Breast epithelium (tissue), 3 donors: ENCODE data around the gene HTR6.

Experiments used
- CTCF ChIP-seq, 3 donors: fragments of 450-650 bp; IDR thresholded peaks; one replicate each; pipeline ENCODE4 v1.5.1; 2016 to 2017; ENCODE audit warnings: antibody characterized with exemption in 3 of 3, mild to moderate bottlenecking in 3 of 3, moderate library complexity in 3 of 3
- POLR2A ChIP-seq: fragments of 450-650 bp; IDR thresholded peaks from one replicate; pipeline ENCODE4 v1.6.1; 2016; ENCODE audit warnings: antibody characterized with exemption, mild to moderate bottlenecking, moderate library complexity
- POLR2AphosphoS5 ChIP-seq, 3 donors: sonication (generic); formaldehyde crosslinking; IDR thresholded peaks; one replicate each; pipeline ENCODE4 v1.6.1; 2017; ENCODE audit warnings: antibody characterized with exemption in 3 of 3

GRCh38 chr1:19670787-19671186, 6.1 kb downstream of the HTR6 start:
- TF ChIP-seq CTCF (IDR thresholded peaks at IDR 0.05) = no peak
- TF ChIP-seq POLR2A = no peak
- no peak for TF ChIP-seq POLR2AphosphoS5 (IDR thresholded peaks at IDR 0.05)
